HL-60 (cell line): ENCODE results near the gene UPK1B.

Experiments used
- DNase-seq, 2 experiments: peaks; one replicate each; pipeline ENCODE4 v3.0.0-alpha.2; 2010 to 2020; ENCODE audit warnings: low read depth in 1 of 2, low spot score in 1 of 2
- H3K27ac ChIP-seq: fragments of 250-450 bp; sonication (Bioruptor Pico); replicated peaks from 2 replicates; pipeline ENCODE4 v1.5.1; 2020; ENCODE audit warnings: mild to moderate bottlenecking, moderate library complexity
- H3K27me3 ChIP-seq: fragments of 250-450 bp; sonication (Bioruptor Pico); 2 replicates; pipeline ENCODE4 v1.5.1; 2021; ENCODE audit warnings: mild to moderate bottlenecking, moderate library complexity; ENCODE audit not compliant: insufficient read depth, poor library complexity, severe bottlenecking
- H3K4me3 ChIP-seq: replicated peaks from 2 replicates; pipeline ENCODE4 v1.5.1; 2011; ENCODE audit warnings: mild to moderate bottlenecking, control low read depth, low read length; ENCODE audit not compliant: insufficient read depth
- CTCF ChIP-seq: IDR thresholded peaks from one replicate; pipeline ENCODE4 v1.5.1; 2011; ENCODE audit warnings: low read length, control low read depth, inconsistent platforms; ENCODE audit not compliant: insufficient read depth
- GABPA ChIP-seq: IDR thresholded peaks from 2 replicates; pipeline ENCODE4 v1.6.1; 2012; ENCODE audit warnings: low read depth
- POLR2AphosphoS5 ChIP-seq: IDR thresholded peaks from 2 replicates; pipeline ENCODE4 v1.6.1; 2012; ENCODE audit warnings: low read depth
- REST ChIP-seq: IDR thresholded peaks from 2 replicates; pipeline ENCODE4 v1.6.1; 2012; ENCODE audit warnings: low read depth; ENCODE audit not compliant: insufficient replicate concordance
- SPI1 ChIP-seq: IDR thresholded peaks from 2 replicates; pipeline ENCODE4 v1.6.1; 2012; ENCODE audit warnings: low read depth, mild to moderate bottlenecking, borderline replicate concordance

Gene UPK1B

GRCh38 chr3:119176778-119177177 lies 3.4 kb downstream of the UPK1B start:
- DNase-seq: no peak
- H3K27me3 ChIP-seq: peaks cover 3% of the 10 kb centered on the region
- no peak overlapping the region for H3K27ac ChIP-seq
- H3K4me3 ChIP-seq: no peak overlapping the region
- TF ChIP-seq GABPA: no peak
- TF ChIP-seq POLR2AphosphoS5: no peak
- no peak for TF ChIP-seq REST

- Histone ChIP-seq H3K27me3 (peaks cover 3% of the 10 kb centered on the region), H3K27ac (no peak overlapping the region), H3K4me3 (no peak overlapping the region)
- no peak for DNase-seq
- TF ChIP-seq SPI1: no peak
These were observed 3.9 kb downstream of the UPK1B start for GRCh38 chr3:119177321-119177720.

- no peak overlapping the region for H3K4me3 ChIP-seq
- no peaks in the 10 kb centered on the region for H3K27me3 ChIP-seq
- H3K27ac ChIP-seq: no peak overlapping the region
- no peak for DNase-seq
- TF ChIP-seq POLR2AphosphoS5: no peak
- TF ChIP-seq SPI1: no peak
- no peak for TF ChIP-seq CTCF
- no peak for TF ChIP-seq GABPA
- no peak for TF ChIP-seq REST
These were observed 8.4 kb downstream of the UPK1B start for GRCh38 chr3:119181765-119182164.

GRCh38 chr3:119184111-119184510 lies 10.7 kb downstream of the UPK1B start:
- DNase-seq: no peak
- Histone ChIP-seq H3K27ac (no peak overlapping the region), H3K27me3 (no peaks in the 10 kb centered on the region), H3K4me3 (no peak overlapping the region)
- TF ChIP-seq REST: no peak
- no peak for TF ChIP-seq POLR2AphosphoS5
- TF ChIP-seq GABPA: no peak
- TF ChIP-seq CTCF: no peak
- TF ChIP-seq SPI1: no peak
